Measurements from ENCODE around the gene RPL22. TPM values are rescaled to one million over a fixed set of nuclear protein-coding genes. Genes with fewer than 3 reads are reported as not detected.

RPL22 gene
- total RNA-seq, 4 donors from 2014 or later = 56.5 to 170 (median 106) TPM

- intact Hi-C loops (cut with DNase I; ENCODE audit: low total_unique reads) (no loop called here), in situ Hi-C loops (cut with MboI; ENCODE audit: low pct_ligation_motif_present in 1 of 4, low pct_unique_long_range_greater_than_20kb in 1 of 4, low sequenced_read_pairs in 3 of 4) (no loop called here)
- 74 to 77% methylated on average over 9 to 19 of the region's 19 CpGs for WGBS, 2 donors (ENCODE audit: low coverage in 1 of 2)
- TF ChIP-seq POLR2A (IDR thresholded peaks at IDR 0.05) = no peak
- no peak for TF ChIP-seq EP300 (IDR thresholded peaks at IDR 0.05; ENCODE audit: low read depth)
- TF ChIP-seq, protein P1, sequence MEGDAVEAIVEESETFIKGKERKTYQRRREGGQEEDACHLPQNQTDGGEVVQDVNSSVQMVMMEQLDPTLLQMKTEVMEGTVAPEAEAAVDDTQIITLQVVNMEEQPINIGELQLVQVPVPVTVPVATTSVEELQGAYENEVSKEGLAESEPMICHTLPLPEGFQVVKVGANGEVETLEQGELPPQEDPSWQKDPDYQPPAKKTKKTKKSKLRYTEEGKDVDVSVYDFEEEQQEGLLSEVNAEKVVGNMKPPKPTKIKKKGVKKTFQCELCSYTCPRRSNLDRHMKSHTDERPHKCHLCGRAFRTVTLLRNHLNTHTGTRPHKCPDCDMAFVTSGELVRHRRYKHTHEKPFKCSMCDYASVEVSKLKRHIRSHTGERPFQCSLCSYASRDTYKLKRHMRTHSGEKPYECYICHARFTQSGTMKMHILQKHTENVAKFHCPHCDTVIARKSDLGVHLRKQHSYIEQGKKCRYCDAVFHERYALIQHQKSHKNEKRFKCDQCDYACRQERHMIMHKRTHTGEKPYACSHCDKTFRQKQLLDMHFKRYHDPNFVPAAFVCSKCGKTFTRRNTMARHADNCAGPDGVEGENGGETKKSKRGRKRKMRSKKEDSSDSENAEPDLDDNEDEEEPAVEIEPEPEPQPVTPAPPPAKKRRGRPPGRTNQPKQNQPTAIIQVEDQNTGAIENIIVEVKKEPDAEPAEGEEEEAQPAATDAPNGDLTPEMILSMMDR (IDR thresholded peaks at IDR 0.05) = no peak
- TF ChIP-seq POLR2AphosphoS5 (IDR thresholded peaks at IDR 0.05) = no peak
- peaks cover 44% of the 10 kb centered on the region for H3K27me3 ChIP-seq
- H3K9me3 ChIP-seq = no peaks in the 10 kb centered on the region
- no peak overlapping the region for H3K4me3 ChIP-seq
- H3K4me1 ChIP-seq = no peaks in the 10 kb centered on the region
- no peak overlapping the region for H3K27ac ChIP-seq
- no peaks in the 10 kb centered on the region for H3K36me3 ChIP-seq
- DNase-seq = no peak
These were observed 35.3 kb downstream of the RPL22 start for GRCh38 chr1:6163973-6164617.

GRCh38 chr1:6163191-6163972 is 36.0 kb downstream of the RPL22 start:
- intact Hi-C loops (cut with DNase I; ENCODE audit: low total_unique reads) (no loop called here), in situ Hi-C loops (cut with MboI; ENCODE audit: low pct_ligation_motif_present in 1 of 4, low pct_unique_long_range_greater_than_20kb in 1 of 4, low sequenced_read_pairs in 3 of 4) (no loop called here)
- WGBS, 2 donors (ENCODE audit: low coverage in 1 of 2) = 76 to 100% methylated on average over 1 to 15 of the region's 15 CpGs
- TF ChIP-seq EP300 (IDR thresholded peaks at IDR 0.05; ENCODE audit: low read depth) (no peak), POLR2A (IDR thresholded peaks at IDR 0.05) (no peak), POLR2AphosphoS5 (IDR thresholded peaks at IDR 0.05) (no peak)
- TF ChIP-seq, protein P1 (IDR thresholded peaks at IDR 0.05) = no peak
- no peak for DNase-seq
- Histone ChIP-seq H3K27ac (no peak overlapping the region), H3K4me1 (no peaks in the 10 kb centered on the region), H3K36me3 (no peaks in the 10 kb centered on the region), H3K27me3 (peaks cover 42% of the 10 kb centered on the region), H3K4me3 (no peak overlapping the region), H3K9me3 (no peaks in the 10 kb centered on the region)

- no peak for DNase-seq
- peaks cover 0 to 5% (median 0%) of the 10 kb centered on the region in 4 donors for H3K4me1 ChIP-seq
- H3K9me3 ChIP-seq = no peaks in the 10 kb centered on the region
- no peak overlapping the region for H3K4me3 ChIP-seq
- TF ChIP-seq, protein P1 (IDR thresholded peaks at IDR 0.05) = no peak
- TF ChIP-seq POLR2AphosphoS5 (IDR thresholded peaks at IDR 0.05) = no peak
- TF ChIP-seq POLR2A (IDR thresholded peaks at IDR 0.05) = no peak
- no peak for TF ChIP-seq EP300 (IDR thresholded peaks at IDR 0.05; ENCODE audit: low read depth)
- H3K36me3 ChIP-seq = no peaks in the 10 kb centered on the region
- intact Hi-C loops (cut with DNase I; ENCODE audit: low total_unique reads) (no loop called here), in situ Hi-C loops (cut with MboI; ENCODE audit: low pct_ligation_motif_present in 1 of 4, low pct_unique_long_range_greater_than_20kb in 1 of 4, low sequenced_read_pairs in 3 of 4) (no loop called here)
- WGBS, 2 donors (ENCODE audit: low coverage in 1 of 2) = 60% methylated on average over 13 of the region's 13 CpGs; no CpG with 5 or more reads in 1 of the 2 donors
- peaks cover 40% of the 10 kb centered on the region for H3K27me3 ChIP-seq
- H3K27ac ChIP-seq = no peak overlapping the region
These were observed 36.6 kb downstream of the RPL22 start for GRCh38 chr1:6162773-6163172.

DNA sequence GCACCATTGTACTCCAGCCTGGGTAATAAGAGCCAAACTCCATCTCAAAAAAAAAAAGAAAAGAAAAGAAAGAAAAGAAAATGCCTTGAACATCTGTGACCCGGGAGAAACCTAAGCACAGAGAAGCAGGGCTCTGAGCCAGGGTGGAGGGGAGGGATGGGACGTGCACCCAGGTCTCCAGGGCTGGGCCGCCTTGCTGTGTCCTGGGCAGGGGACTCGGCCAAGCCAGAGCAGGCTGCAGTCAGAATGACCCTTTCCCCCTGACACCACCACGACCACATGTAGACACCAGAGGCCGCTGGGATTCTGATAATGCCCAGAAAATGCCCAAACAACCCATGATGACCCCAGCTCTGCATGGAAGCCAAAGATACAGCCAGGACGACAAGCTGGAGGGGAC is 37.1 kb downstream of the RPL22 start:
- WGBS, 2 donors (ENCODE audit: low coverage in 1 of 2) = 81% methylated on average over 7 of the region's 7 CpGs; no CpG with 5 or more reads in 1 of the 2 donors
- Histone ChIP-seq H3K27me3 (peaks cover 40% of the 10 kb centered on the region), H3K4me1 (peaks cover 0 to 5% (median 1%) of the 10 kb centered on the region in 4 donors), H3K36me3 (no peaks in the 10 kb centered on the region), H3K27ac (no peak overlapping the region), H3K9me3 (no peaks in the 10 kb centered on the region), H3K4me3 (no peak overlapping the region)
- intact Hi-C loops (cut with DNase I; ENCODE audit: low total_unique reads) (no loop called here), in situ Hi-C loops (cut with MboI; ENCODE audit: low pct_ligation_motif_present in 1 of 4, low pct_unique_long_range_greater_than_20kb in 1 of 4, low sequenced_read_pairs in 3 of 4) (no loop called here)
- no peak for TF ChIP-seq POLR2A (IDR thresholded peaks at IDR 0.05)
- TF ChIP-seq POLR2AphosphoS5 (IDR thresholded peaks at IDR 0.05) = no peak
- TF ChIP-seq, protein P1 (IDR thresholded peaks at IDR 0.05) = no peak
- TF ChIP-seq EP300 (IDR thresholded peaks at IDR 0.05; ENCODE audit: low read depth) = no peak
- no peak for DNase-seq

Measured in transverse colon (tissue), 4 donors.